H1 (cell line): ENCODE results near the gene ADM2. TPM values are rescaled to one million over a fixed set of nuclear protein-coding genes. Genes with fewer than 3 reads are reported as not detected.

Source experiments
- ATF3 ChIP-seq: IDR thresholded peaks from 2 replicates; pipeline ENCODE4 v1.6.1; 2011; ENCODE audit warnings: low read depth, mild to moderate bottlenecking, low read length; ENCODE audit not compliant: insufficient read depth
- CTBP2 ChIP-seq: IDR thresholded peaks from 2 replicates; pipeline ENCODE4 v1.7.0; 2011; ENCODE audit warnings: borderline replicate concordance, mild to moderate bottlenecking, moderate library complexity, mixed read lengths, low read length; ENCODE audit not compliant: insufficient read depth, insufficient read length
- polyA plus RNA-seq, 7 experiments: library from polyadenylated mRNA; depleted of rRNA in 3 of 7; stranded (reverse) in 5 of 7; unstranded in 2 of 7; fragments of >200 nt in 5 of 7; fragments of 200-250 nt in 2 of 7; gene quantifications; 1 replicate in 5 of 7; 2 replicates in 1 of 7; 4 replicates in 1 of 7; pipeline versions ENCODE4 v1.2.1 to v1.2.3, GENCODE V29; 2011 to 2013; ENCODE audit warnings: missing spikeins in 2 of 7, mixed read lengths in 2 of 7
- total RNA-seq: library from RNA; stranded (reverse); fragmentation: NEBNext Ultra II Directional; extraction: Animal tissue kit (Norgen Biotek cat#: 25700); gene quantifications from 2 replicates; pipeline ENCODE4 v1.2.1, GENCODE V29; 2021

The ADM2 gene
- total and polyA plus RNA-seq, 2 of the 8 experiments (the other 6 are each of a cell fraction or from before 2014, with no cell fraction given), result 3.3 to 7.5 TPM

GRCh38 chr22:50521710-50522109, 40.4 kb downstream of the ADM2 start (continued):
- TF ChIP-seq ATF3, result no peak
- TF ChIP-seq CTBP2, result no peak
